Right forelimb (tissue), 1 donor: ENCODE results near the gene OSBPL9.
"Not testable (repeated sequence)": the region's sequence is repeated elsewhere in the genome, so short reads cannot be mapped to it uniquely, and the experiment has no call there.

Experiments
- DNase-seq: peaks from one replicate; pipeline ENCODE4 v3.0.0-alpha.2; 2018

The OSBPL9 gene

GRCh38 chr1:51616903-51617708 lies at the start of gene OSBPL9:
Gene OSBPL9, plus strand, starts transcription at chr1:51617092. Its CDS starts 19 bp downstream, at chr1:51617111.
- peak; percentile 97 for DNase-seq

GRCh38 chr1:51567653-51568052 lies 49.2 kb upstream of the OSBPL9 start:
- DNase-seq = no peak

- no peak for DNase-seq
These were observed 48.5 kb upstream of the OSBPL9 start for GRCh38 chr1:51568231-51568935.

GRCh38 chr1:51569284-51570062 lies 47.4 kb upstream of the OSBPL9 start:
- no peak for DNase-seq

GRCh38 chr1:51570063-51570710 lies 46.7 kb upstream of the OSBPL9 start:
- DNase-seq = no peak

GRCh38 chr1:51572365-51572764 lies 44.5 kb upstream of the OSBPL9 start:
- no peak for DNase-seq

GRCh38 chr1:51574796-51575195 lies 42.1 kb upstream of the OSBPL9 start:
- no peak for DNase-seq

- DNase-seq = no peak
These were observed 41.3 kb upstream of the OSBPL9 start for GRCh38 chr1:51575406-51576084.

- DNase-seq = no peak
These were observed 40.8 kb upstream of the OSBPL9 start for GRCh38 chr1:51576085-51576444.

GRCh38 chr1:51576923-51577322 lies 40.0 kb upstream of the OSBPL9 start:
- DNase-seq = no peak

- no peak for DNase-seq
These were observed 38.3 kb upstream of the OSBPL9 start for GRCh38 chr1:51578383-51579109.

GRCh38 chr1:51581238-51581637 lies 35.7 kb upstream of the OSBPL9 start:
- no peak for DNase-seq

- DNase-seq = peak; percentile 53
These were observed 33.4 kb upstream of the OSBPL9 start for GRCh38 chr1:51583532-51583931.

GRCh38 chr1:51584021-51584420 lies 32.9 kb upstream of the OSBPL9 start:
- DNase-seq = no peak

GRCh38 chr1:51592711-51593110 lies 24.2 kb upstream of the OSBPL9 start:
- DNase-seq = no peak

GRCh38 chr1:51594716-51595115 lies 22.2 kb upstream of the OSBPL9 start:
- DNase-seq = no peak

- DNase-seq = no peak
These were observed 16.4 kb upstream of the OSBPL9 start for GRCh38 chr1:51600529-51600928.

GRCh38 chr1:51600965-51601364 lies 15.9 kb upstream of the OSBPL9 start:
- no peak for DNase-seq

- no peak for DNase-seq
These were observed 10.8 kb upstream of the OSBPL9 start for GRCh38 chr1:51605961-51606723.

- DNase-seq = no peak
These were observed 9.2 kb upstream of the OSBPL9 start for GRCh38 chr1:51607681-51608095.

GRCh38 chr1:51610104-51610503 lies 6.8 kb upstream of the OSBPL9 start:
- not testable (repeated sequence) for DNase-seq
